Prostate gland (tissue), 2 donors: ENCODE results near the gene MINAR2. TPM values are rescaled to one million over a fixed set of nuclear protein-coding genes. Genes with fewer than 3 reads are reported as not detected.

Source experiments
- DNase-seq: peaks from one replicate; pipeline ENCODE4 v3.0.0-alpha.2; 2019; ENCODE audit warnings: low spot score
- H3K27ac ChIP-seq, 2 donors: fragments of 200-600 bp; sonication (generic); 2 replicates each; pipeline ENCODE4 v1.5.1; 2017 to 2019
- H3K27me3 ChIP-seq: fragments of 200-600 bp; sonication (generic); replicated peaks from 2 replicates; pipeline ENCODE4 v1.5.1; 2019; ENCODE audit not compliant: insufficient read depth
- H3K36me3 ChIP-seq, 2 donors: fragments of 200-600 bp; sonication (generic); 1 replicate in 1 of 2; 2 replicates in 1 of 2; pipeline versions ENCODE4 v1.5.1 to v1.8.1; 2017 to 2019
- H3K4me1 ChIP-seq: fragments of 200-600 bp; sonication (generic); replicated peaks from 2 replicates; pipeline ENCODE4 v1.5.1; 2019
- H3K4me3 ChIP-seq, 2 donors: fragments of 200-600 bp; sonication (generic); 2 replicates each; pipeline ENCODE4 v1.5.1; 2017 to 2019
- H3K9me3 ChIP-seq: fragments of 200-600 bp; sonication (generic); 2 replicates; pipeline ENCODE4 v1.5.1; 2017
- CTCF ChIP-seq, 4 experiments: fragments of 200-600 bp in 2 of 4; fragments of 450-650 bp in 2 of 4; sonication (generic) in 2 of 4; IDR thresholded peaks; 1 replicate in 3 of 4; 2 replicates in 1 of 4; pipeline ENCODE4 v1.5.1; 2016 to 2019; ENCODE audit warnings: antibody characterized with exemption in 4 of 4, mild to moderate bottlenecking in 2 of 4, moderate library complexity in 2 of 4
- POLR2A ChIP-seq: fragments of 450-650 bp; IDR thresholded peaks from one replicate; pipeline ENCODE4 v1.6.1; 2016; ENCODE audit warnings: antibody characterized with exemption, mild to moderate bottlenecking
- POLR2AphosphoS5 ChIP-seq: sonication (generic); formaldehyde crosslinking; IDR thresholded peaks from one replicate; pipeline ENCODE4 v1.6.1; 2017; ENCODE audit warnings: antibody characterized with exemption
- WGBS: methylation state at CpG from one replicate; pipeline ENCODE4 v1.1.5; 2018; 5-methylcytosine and 5-hydroxymethylcytosine counted together
- intact Hi-C: fragments of 100-400 bp; cut with DNase I; formaldehyde crosslinking; loops from one replicate; pipeline ENCODE4 v1.14.2; 2022
- total RNA-seq, 2 donors: library from RNA; depleted of rRNA; stranded (reverse); fragments of >200 nt; gene quantifications; one replicate each; pipeline ENCODE4 v1.1.0, GENCODE V29; 2016

MINAR2 gene
- total RNA-seq, 2 donors from 2014 or later, result not detected

- DNase-seq, result no peak
- 61% methylated on average over 3 of the region's 3 CpGs for WGBS
Measured at GRCh38 chr5:129807162-129807814, 59.4 kb downstream of the MINAR2 start.

More at GRCh38 chr5:129807162-129807814, 59.4 kb downstream of the MINAR2 start:
- Histone ChIP-seq H3K9me3 (no peaks in the 10 kb centered on the region), H3K4me3 (no peak overlapping the region), H3K4me1 (no peaks in the 10 kb centered on the region), H3K27me3 (no peaks in the 10 kb centered on the region), H3K36me3 (no peaks in the 10 kb centered on the region), H3K27ac (no peak overlapping the region)
- no peak for TF ChIP-seq POLR2A
- TF ChIP-seq CTCF (IDR thresholded peaks at IDR 0.05), result no peak
- TF ChIP-seq POLR2AphosphoS5, result no peak
- intact Hi-C loops, result no loop called here

Other genes with a start within 250 kb of the MINAR2 start
- gene CHSY3, start 156.4 kb downstream of the MINAR2 start, total RNA-seq, result 1 to 10 TPM in 1 of 2 donors, under 1 TPM in 1; 0.09 to 2.0 TPM